AG20443 (cell line): Measurements from ENCODE around the gene SLC9A6.
A peak's percentile ranks its signal among the peaks of the same experiment; 100 is the strongest.
"Not testable (repeated sequence)": the region's sequence is repeated elsewhere in the genome, so short reads cannot be mapped to it uniquely, and the experiment has no call there.

Source experiments
- DNase-seq: peaks from one replicate; pipeline ENCODE4 v3.0.0; 2012; ENCODE audit warnings: low spot score, mixed read lengths

Gene SLC9A6

GRCh38 chrX:136064661-136065043, 79.4 kb downstream of the SLC9A6 start:
- DNase-seq: no peak

DNA sequence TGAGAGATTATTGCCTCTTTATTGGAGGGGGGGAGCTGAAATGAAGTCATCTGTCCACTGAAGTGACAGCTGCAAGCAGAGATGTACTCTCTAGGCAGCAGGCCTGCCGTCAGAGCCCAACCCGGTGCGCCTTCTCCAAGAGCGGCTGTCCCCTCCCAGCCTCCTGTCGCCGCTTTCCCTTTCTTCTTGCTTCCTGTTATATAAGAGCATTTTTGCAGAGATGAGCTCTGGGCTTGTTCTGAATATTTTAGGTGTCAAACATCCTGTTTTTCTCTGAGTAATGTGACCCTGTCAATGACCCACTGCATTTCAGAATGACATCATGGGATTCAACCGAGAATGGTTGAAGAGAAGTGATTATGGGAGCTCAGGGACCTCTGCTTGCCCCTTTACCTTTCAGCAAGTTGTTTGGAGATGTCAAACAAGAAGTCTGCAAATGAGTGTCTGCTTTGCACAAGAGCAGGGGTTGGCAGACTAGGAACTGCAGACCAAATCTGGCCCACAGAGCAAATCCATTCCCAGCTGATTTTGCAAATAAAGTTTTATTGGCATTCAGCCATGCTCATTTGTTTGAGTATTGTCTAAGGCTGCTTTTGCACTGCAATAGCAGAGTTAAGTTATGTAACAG, 79.9 kb downstream of the SLC9A6 start:
- DNase-seq: peak; percentile 17

- no peak for DNase-seq
Measured at GRCh38 chrX:136067097-136067496, 81.9 kb downstream of the SLC9A6 start.

- no peak for DNase-seq
Measured at GRCh38 chrX:136067966-136068365, 82.7 kb downstream of the SLC9A6 start.

DNA sequence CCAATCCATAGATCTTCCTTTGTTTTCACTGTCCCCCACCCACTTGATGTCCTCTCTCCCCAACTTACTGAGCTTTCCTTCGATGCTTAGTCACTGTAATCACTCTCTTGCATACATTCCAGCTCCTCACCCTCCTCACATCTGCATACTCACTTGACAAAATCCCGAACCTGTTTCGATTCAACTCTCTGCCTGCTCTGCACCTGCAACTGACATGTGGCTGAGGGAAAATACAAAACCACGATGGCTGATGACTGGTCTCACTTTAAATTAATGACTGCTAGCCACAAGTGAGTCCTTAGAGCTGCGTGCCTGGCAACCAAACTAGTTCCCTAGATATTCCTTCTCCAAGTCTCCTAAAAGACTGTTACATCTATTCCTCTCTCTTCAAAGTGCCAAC, 91.7 kb downstream of the SLC9A6 start:
- no peak for DNase-seq

DNA sequence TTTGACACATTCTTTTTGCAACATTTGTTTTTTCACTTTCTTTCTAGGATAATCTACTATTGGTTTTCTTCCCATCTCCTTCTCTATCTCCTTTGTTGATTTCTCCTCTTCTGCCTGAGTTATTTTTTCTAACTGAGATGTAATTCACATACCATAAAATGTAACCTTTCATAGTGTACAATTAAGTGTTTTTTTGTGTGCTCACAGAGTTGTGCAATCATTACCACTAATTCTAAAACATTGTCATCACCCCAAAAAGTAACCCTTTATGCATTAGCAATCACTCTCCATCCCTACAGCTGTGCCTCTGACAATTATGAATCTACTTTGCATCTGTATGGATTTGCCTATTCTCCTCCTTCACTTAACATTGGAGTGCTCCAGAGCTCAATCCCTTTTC, 95.5 kb downstream of the SLC9A6 start:
- DNase-seq: no peak

GRCh38 chrX:136086521-136086920, 101.3 kb downstream of the SLC9A6 start:
- peak; percentile 10 for DNase-seq

DNA sequence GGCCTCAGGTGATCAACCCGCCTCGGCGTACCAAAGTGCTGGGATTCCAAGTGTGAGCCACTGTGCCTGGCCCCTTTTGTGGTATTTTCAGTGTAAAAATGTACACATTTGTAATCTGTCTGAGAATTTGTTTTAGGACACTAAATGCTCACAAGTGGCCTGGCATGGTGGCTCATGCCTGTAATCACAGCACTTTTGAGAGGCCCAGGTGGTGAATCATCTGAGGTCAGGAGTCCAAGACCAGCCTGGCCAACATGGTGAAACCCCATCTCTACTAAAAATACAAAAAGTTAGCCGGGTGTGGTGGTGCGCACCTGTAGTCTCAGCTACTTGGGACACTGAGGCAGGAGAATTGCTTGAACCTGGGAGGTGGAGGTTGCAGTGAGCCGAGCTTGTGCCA, 106.7 kb downstream of the SLC9A6 start:
- DNase-seq: not testable (repeated sequence)

GRCh38 chrX:136094962-136095361, 109.7 kb downstream of the SLC9A6 start:
- no peak for DNase-seq
